HUES6 (cell line): ENCODE measurements around the gene PGAP1.

Experiments used
- H3K27ac ChIP-seq: 2 replicates; pipeline ENCODE4 v1.7.0; 2013; ENCODE audit warnings: low read depth, mild to moderate bottlenecking, low read length, inconsistent platforms
- H3K27me3 ChIP-seq: 2 replicates; pipeline ENCODE4 v1.6.1; 2013; ENCODE audit warnings: low read length; ENCODE audit not compliant: control insufficient read depth, insufficient read depth
- H3K36me3 ChIP-seq: 2 replicates; pipeline ENCODE4 v1.6.1; 2013; ENCODE audit warnings: low read length; ENCODE audit not compliant: control insufficient read depth, insufficient read depth
- H3K4me1 ChIP-seq: 2 replicates; pipeline ENCODE4 v1.6.1; 2013; ENCODE audit warnings: low read length; ENCODE audit not compliant: control insufficient read depth, insufficient read depth
- H3K4me3 ChIP-seq: 2 replicates; pipeline ENCODE4 v1.5.1; 2013; ENCODE audit warnings: low read depth, low read length
- H3K9ac ChIP-seq: one replicate; pipeline ENCODE4 v1.6.1; 2013; ENCODE audit warnings: mild to moderate bottlenecking, low read length
- H3K9me3 ChIP-seq: 2 replicates; pipeline ENCODE4 v1.6.1; 2013; ENCODE audit warnings: low read depth, low read length; ENCODE audit not compliant: control insufficient read depth, insufficient read depth

The PGAP1 gene

DNA sequence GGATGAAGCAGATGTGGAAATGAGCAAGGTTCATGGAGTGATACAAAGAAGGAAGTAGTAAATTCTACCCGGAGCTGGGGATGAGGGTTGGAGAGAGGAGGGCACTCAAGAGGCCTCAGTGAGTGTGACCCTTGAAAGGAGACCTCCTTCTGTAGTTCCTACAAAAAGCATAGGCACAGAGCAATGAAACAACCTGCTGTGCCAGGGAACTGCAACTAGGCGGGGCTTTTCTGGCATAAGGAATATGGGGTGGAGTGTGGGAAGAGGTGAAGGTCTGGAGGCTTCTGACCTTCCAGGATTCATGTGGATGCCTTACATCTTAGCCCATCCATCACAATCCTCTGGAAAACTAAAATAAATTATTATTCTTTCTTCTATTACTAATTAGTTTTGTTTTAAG, 25.5 kb upstream of the PGAP1 start:
- Histone ChIP-seq H3K4me1 (0 out of 2 replicates have a peak, but pooled peaks cover 6% of the 10 kb centered on the region), H3K9me3 (no peaks in the 10 kb centered on the region), H3K27me3 (no peaks in the 10 kb centered on the region), H3K36me3 (no peaks in the 10 kb centered on the region), H3K4me3 (no peak overlapping the region), H3K27ac (no peak overlapping the region), H3K9ac (no peak overlapping the region)

DNA sequence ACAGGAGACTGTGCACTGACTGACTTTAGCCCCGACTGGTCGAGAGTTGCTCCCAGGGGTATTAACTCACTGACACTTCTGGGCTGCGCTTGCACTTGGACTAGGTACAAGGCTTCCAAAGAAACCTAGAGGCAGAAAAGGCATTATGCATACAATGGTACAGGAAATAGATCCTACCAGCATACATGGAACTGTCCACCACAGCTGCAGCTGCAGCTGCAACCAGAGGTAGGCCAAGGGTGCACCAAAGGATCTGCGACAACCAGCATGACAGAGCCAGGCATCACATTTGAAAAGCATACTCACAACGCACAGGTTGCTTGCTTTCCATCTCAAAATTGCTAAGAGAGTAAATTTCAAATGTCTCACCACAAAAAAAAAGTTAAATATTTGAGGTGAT, 22.6 kb upstream of the PGAP1 start:
- Histone ChIP-seq H3K36me3 (no peaks in the 10 kb centered on the region), H3K4me3 (no peak overlapping the region), H3K27ac (no peak overlapping the region), H3K9me3 (no peaks in the 10 kb centered on the region), H3K9ac (no peak overlapping the region), H3K4me1 (no peaks in the 10 kb centered on the region), H3K27me3 (no peaks in the 10 kb centered on the region)

DNA sequence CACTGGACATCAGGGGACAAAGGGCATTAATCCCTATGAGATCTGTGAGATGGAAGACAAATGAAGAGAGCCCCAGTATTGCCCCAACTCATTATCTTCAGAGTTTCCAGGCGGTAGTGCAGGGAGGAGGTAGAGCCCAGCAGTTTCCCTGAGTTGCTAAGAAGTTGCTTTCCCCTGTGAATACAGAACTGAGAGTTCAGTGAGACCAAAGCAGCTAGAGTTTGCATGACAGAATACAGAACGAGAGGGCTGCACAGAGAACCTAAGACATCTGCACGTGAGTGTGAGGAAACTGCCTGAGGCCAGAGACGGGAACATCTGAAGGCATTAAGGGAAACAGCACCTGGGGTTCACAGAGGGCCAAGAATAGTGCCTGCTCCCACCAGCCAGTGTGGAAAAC, 18.1 kb upstream of the PGAP1 start:
- Histone ChIP-seq H3K9ac (no peak overlapping the region), H3K36me3 (no peaks in the 10 kb centered on the region), H3K27me3 (no peaks in the 10 kb centered on the region), H3K27ac (no peak overlapping the region), H3K4me3 (no peak overlapping the region), H3K4me1 (no peaks in the 10 kb centered on the region), H3K9me3 (no peaks in the 10 kb centered on the region)

DNA sequence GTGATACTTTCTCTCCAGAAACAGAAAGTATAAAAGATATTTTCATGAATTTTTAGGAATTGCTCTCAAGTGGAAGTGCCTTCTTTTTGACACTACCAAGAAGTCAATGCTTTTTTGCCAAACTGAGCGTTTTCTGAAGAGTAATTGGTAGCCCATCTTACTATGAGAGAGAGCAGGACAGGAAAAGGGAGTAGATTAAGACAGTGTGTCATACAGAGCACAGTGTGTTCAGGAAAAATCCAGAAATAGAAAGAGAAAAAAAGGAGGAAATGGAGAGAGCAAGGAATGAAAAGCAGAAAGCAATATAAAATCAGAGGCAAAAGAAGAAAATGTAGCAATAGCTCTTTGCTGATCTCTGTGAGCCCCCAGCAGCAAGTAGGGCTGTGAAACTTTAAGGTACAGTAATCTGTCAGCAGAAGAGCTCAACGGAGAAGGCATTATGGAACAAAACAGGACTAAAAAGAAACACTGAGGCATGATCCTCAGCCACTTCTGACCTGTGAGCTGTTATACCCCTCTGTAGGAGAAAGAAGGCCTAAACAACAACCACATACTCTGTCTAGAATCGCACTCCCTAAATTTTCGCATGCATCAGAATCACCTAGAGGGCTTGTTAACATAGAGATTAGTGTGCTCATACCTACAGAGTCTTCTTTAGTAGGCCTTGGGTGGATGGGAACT, 15.0 kb upstream of the PGAP1 start:
- Histone ChIP-seq H3K9me3 (no peaks in the 10 kb centered on the region), H3K9ac (no peak overlapping the region), H3K36me3 (no peaks in the 10 kb centered on the region), H3K27ac (no peak overlapping the region), H3K27me3 (no peaks in the 10 kb centered on the region), H3K4me3 (no peak overlapping the region), H3K4me1 (no peaks in the 10 kb centered on the region)

DNA sequence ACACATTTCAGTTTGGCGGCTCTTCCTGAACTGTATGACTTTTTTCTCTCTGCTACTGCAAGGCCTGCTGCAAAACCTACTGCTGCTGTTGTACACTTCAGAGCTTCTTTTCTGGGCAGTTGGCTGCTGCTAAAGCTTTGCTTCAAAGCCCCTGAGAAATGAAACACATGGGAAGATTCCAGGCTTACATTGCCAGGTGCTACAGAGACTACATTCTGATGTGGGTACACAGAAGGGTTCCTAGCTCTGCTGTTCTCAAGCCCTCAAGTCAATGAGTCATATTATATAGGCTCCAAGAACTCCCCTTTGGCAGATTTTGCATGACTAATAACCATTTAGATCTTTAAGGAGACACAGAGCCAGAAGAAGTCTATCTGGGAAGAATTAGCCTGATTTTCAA, 12.9 kb upstream of the PGAP1 start:
- Histone ChIP-seq H3K4me1 (no peaks in the 10 kb centered on the region), H3K9ac (no peak overlapping the region), H3K27ac (no peak overlapping the region), H3K4me3 (no peak overlapping the region), H3K9me3 (no peaks in the 10 kb centered on the region), H3K27me3 (no peaks in the 10 kb centered on the region), H3K36me3 (no peaks in the 10 kb centered on the region)

DNA sequence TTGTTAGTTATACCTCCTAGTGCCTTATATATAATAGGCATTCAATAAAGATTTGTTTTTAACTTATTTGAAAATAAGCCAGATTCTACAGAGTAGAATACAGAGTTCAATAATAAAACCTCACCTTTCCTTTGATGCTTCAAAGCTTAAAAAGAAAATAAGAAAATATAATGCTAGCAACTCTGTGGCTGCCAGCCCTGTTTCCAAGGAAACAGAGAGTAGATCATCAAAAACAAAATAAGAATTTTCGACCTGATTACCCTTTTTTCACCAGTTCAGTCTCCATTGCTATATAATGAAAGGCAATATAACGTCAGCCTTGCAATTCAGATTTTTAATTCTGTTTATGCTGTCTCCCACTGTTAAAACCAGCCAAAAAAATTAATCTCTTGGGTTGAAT, 8.9 kb upstream of the PGAP1 start:
- H3K9ac ChIP-seq, result no peak overlapping the region
- H3K4me1 ChIP-seq, result no peaks in the 10 kb centered on the region
- H3K9me3 ChIP-seq, result no peaks in the 10 kb centered on the region
- peaks cover 3% of the 10 kb centered on the region; the same call in 1 of the 2 replicates for H3K27me3 ChIP-seq
- H3K4me3 ChIP-seq, result no peak overlapping the region
- H3K27ac ChIP-seq, result no peak overlapping the region
- H3K36me3 ChIP-seq, result no peaks in the 10 kb centered on the region

DNA sequence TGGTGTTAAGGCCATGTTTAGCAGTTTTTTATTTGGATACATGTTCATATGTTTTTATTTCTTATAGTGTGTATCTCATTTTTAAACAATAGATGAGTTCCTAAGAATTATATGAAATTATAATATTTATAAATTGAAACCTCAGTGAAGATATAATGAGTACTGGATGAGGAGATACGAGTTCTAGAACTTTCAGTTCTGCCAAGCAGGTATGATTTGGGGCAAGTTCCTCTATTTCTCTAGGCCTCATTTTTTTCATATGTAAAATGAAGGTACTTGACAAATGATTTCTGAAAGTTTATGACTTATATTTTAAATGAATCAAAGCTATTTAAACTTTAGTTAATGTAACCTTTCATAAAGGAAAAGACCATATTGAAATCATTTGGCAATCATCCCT, 8.2 kb upstream of the PGAP1 start:
- Histone ChIP-seq H3K27me3 (peaks cover 3% of the 10 kb centered on the region; the same call in 1 of the 2 replicates), H3K36me3 (no peaks in the 10 kb centered on the region), H3K4me3 (no peak overlapping the region), H3K27ac (no peak overlapping the region), H3K4me1 (no peaks in the 10 kb centered on the region), H3K9ac (no peak overlapping the region), H3K9me3 (no peaks in the 10 kb centered on the region)

DNA sequence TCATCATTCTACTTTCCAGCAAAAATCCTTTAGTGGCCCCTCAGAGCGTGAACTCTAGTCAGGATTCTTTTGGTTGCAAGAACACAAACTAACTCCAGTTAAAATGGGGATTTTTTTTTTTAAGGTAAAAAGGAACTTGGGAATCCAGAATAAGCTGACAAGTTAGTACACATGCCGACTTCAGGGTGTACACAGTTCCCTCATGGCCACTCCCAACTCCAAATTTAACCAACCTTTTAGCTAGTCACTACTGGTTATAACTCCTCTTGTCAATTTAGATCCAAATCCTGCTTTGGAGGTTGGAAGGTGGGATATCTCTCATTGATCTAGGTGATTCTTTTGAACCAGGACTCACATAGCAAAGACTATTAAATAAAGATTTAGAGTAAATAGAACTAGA, 5.0 kb upstream of the PGAP1 start:
- H3K9me3 ChIP-seq, result no peaks in the 10 kb centered on the region
- peaks cover 9% of the 10 kb centered on the region for H3K4me1 ChIP-seq
- H3K27ac ChIP-seq, result no peak overlapping the region
- no peak overlapping the region for H3K4me3 ChIP-seq
- H3K36me3 ChIP-seq, result no peaks in the 10 kb centered on the region
- peaks cover 16% of the 10 kb centered on the region for H3K27me3 ChIP-seq
- H3K9ac ChIP-seq, result no peak overlapping the region

DNA sequence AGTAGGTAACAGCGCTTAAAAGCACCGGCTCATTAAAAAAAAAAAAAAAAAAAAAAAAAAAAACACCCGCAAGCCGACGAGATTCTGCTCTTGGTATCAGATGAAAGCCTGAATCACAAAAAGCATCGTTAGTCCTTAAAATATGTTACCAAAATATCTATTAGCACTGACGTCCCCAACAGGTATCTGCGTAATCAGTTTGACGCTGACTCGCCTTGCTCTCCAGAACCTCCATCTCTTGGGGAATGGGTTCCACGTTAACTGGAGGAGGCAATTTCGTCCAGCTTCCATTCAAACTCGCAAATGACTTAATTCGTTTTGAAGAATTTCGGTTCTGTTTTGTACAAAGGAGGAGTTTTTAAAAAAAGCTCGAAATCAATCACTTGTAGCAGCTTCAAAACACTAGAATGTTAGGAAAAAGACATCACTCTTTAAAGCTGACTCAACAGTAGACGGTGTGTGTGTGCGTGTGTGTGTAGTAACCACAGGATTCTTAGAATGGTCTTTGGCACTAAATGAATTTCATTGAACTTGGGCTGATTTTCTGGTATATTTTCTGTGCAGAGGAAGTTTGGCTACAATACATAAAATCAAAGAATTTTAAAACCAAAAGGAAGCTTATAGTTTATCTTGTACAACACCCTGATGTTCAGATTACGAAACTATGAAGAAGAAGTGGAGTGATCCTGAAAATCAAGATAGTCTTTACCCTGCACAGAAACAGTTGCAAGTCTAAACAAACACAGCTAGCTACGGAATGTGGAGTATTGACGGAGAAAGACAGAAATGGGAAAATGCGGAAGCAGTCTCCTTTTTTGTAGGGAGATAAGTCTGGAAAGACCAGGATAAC, 1.1 kb upstream of the PGAP1 start:
- Histone ChIP-seq H3K36me3 (no peaks in the 10 kb centered on the region), H3K4me3 (peak overlapping the region; percentile 93), H3K27ac (no peak overlapping the region), H3K9me3 (no peaks in the 10 kb centered on the region), H3K4me1 (peaks cover 9% of the 10 kb centered on the region), H3K9ac (peak overlapping the region; percentile 39), H3K27me3 (peaks cover 16% of the 10 kb centered on the region)

DNA sequence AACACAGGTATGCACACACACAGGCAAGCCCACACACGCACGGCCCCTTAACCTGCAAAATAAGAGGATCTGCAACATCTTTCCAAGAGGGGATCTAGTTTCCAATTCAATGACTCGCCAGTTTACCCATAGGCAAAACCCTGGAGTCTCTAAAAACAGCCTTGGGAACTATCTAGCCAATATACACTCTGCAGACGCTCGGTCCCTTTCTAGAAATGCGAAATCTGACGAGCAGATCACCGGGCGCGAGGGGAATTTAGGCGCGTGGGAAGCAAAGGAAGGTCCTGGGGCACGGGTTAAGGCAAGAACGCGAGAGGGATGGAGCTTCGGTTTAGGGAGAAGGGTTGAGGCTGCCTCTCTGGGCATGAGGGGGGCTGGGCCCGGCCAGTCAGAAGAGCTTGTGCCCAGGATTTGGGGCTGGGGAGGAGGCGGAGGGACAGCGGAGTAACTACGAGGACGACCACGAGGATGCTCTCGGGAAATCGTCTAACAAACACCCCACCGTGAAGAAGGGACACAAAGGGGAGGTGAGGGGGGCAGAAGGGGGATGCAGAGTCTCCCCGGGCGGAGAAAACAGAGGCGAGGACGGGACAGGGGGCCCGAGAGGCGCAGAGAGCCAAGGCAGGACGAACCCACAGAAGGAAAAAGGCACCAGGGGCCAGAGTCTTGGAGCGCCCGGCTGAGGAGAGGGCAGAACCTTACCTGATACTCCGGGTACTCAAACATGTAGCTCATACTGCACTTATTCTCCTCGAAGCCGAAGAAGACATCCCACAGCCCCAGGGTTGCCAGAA, 542 bp downstream of the PGAP1 start:
- Histone ChIP-seq H3K27ac (peak overlapping the region; percentile 17; the same call in 1 of the 2 replicates), H3K4me3 (peak overlapping the region; percentile 93)

More for the DNA sequence above, 542 bp downstream of the PGAP1 start:
- Histone ChIP-seq H3K36me3 (no peaks in the 10 kb centered on the region), H3K27me3 (peaks cover 16% of the 10 kb centered on the region), H3K9ac (peak overlapping the region; percentile 76), H3K4me1 (peaks cover 9% of the 10 kb centered on the region), H3K9me3 (no peaks in the 10 kb centered on the region)
